GM12874 (cell line): ENCODE data around the gene MAPKBP1.

Experiments used
- TF ChIP-seq, protein P1 (sequence below): IDR thresholded peaks from 2 replicates; pipeline ENCODE4 v1.5.1; 2011; ENCODE audit warnings: low read depth, mild to moderate bottlenecking, control low read depth, low read length, moderate library complexity; ENCODE audit not compliant: insufficient read depth

Gene MAPKBP1

DNA sequence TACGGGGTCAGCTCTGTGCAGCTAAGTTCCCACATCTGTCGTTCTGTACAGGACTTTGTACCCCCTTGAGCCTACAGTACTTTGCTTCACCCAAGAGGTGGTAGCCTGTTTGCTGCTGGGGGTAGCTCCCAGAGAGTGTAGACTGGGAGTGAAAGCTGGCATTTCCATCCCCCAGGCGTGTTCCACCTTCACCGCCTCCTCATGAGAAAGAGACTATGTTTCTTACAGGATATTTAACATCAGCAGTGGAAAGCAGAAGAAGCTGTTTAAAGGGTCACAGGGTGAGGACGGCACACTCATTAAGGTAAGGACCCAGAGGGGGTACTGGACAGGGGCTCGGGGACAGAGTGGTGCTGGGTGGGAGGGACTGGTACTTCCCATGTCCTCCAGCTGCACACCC is 43.5 kb downstream of the MAPKBP1 start:
- TF ChIP-seq, protein P1, sequence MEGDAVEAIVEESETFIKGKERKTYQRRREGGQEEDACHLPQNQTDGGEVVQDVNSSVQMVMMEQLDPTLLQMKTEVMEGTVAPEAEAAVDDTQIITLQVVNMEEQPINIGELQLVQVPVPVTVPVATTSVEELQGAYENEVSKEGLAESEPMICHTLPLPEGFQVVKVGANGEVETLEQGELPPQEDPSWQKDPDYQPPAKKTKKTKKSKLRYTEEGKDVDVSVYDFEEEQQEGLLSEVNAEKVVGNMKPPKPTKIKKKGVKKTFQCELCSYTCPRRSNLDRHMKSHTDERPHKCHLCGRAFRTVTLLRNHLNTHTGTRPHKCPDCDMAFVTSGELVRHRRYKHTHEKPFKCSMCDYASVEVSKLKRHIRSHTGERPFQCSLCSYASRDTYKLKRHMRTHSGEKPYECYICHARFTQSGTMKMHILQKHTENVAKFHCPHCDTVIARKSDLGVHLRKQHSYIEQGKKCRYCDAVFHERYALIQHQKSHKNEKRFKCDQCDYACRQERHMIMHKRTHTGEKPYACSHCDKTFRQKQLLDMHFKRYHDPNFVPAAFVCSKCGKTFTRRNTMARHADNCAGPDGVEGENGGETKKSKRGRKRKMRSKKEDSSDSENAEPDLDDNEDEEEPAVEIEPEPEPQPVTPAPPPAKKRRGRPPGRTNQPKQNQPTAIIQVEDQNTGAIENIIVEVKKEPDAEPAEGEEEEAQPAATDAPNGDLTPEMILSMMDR: no peak

DNA sequence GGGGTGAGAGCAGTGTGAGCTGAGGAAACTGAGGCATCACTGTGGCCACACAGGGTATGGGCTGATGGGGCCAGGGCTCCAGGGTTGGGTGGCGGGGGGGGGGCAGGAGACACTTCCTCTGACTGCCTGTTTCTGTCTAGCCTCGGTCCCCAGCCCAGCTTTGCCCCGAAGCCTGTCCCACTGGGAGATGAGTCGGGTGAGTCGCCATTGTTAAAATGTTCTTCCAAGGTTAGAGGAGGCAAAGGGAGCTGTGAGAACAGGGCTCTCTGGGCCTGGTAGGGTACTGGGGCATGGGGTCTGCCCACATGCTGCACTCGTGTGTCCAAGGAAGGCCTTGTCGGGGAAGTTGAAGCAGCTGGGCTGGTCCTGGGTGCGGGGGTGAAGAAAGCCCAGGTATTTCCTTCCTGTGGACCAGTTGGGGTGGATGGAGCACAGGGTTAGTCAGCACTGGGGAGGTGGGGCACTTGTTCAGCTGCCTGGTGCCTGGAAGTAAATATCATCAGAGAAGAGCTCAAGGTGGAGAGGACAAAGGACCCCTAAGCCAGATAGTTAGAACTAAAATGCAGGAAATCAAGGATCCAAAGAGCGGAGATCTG is 45.3 kb downstream of the MAPKBP1 start:
- TF ChIP-seq, protein P1: no peak

DNA sequence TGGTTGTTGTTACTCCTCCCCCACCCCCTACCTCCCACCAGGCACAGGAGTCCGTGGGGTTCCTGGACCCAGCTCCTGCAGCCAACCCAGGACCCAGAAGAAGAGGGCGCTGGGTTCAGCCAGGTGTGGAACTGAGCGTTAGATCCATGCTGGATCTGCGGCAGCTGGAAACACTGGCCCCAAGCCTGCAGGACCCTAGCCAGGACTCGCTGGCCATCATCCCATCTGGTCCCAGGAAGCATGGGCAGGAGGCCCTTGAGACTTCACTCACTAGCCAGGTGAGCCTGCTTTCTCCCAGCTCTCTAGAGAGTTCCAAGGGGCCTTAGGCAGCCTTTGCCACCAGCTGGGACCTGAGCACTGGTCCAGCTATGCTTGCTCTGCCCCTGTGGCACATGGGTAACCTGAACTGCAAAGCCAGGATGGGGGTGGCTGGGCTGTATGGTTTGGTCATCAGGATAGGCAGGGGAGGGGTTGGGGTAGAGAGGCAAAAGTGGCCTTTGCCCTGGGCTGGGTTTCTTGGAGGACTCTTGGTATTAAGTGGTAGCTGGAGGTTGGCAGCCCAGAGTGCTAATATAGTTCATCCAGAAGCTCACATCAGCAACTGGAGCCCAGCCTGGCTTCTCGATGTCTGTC is 46.6 kb downstream of the MAPKBP1 start:
- TF ChIP-seq, protein P1: no peak

DNA sequence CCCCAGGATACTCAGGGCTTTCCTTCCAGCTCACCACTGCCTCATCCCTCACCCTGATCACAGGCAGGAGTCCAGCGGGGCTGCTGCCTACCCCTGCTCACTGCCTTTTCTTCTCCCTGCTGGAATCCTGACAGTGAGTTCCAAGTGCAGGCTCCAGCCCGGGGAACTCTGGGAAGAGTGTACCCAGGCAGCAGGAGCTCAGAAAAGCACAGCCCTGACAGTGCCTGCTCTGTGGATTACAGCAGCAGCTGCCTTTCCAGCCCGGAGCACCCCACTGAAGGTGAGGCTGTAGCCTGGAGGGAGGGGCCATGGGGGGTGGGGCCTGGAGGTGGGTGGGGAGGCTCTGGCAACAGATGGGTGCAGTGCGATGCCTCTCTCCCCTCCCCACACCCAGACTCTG is 47.5 kb downstream of the MAPKBP1 start:
- TF ChIP-seq, protein P1: no peak

DNA sequence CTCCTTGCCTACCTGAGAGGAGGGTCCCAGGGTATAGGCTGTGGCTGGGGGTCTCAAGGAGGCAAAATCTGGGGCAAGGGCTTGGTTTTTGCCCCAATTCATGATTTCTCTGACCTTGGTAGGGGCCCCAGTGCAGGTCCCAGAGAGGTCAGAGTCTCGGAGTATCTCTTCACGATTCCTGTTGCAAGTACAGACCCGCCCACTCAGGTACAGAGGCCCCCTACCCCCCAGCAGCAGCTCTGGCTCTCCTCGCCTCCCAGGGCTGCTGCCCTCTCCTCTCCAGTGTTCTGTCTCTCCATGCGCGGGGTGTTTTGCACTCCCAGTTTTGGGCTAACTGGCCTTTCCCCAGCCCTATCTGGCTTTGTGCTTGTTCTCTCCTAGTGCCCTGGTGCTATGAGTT is 48.2 kb downstream of the MAPKBP1 start:
- TF ChIP-seq, protein P1: no peak

DNA sequence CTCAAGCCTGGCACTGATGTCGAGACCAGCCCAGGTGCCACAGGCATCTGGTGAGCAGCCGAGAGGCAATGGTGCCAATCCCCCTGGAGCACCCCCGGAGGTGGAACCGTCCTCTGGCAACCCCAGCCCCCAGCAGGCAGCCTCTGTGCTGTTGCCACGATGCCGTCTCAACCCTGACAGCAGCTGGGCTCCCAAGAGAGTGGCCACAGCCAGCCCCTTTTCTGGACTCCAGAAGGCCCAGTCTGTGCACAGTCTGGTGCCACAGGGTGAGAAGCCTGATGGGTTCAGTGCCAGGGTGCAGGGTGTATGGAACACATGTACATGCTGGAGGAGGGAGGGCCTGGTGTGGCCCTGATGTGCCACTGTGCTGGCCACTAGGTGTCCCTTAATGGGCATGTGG is 48.7 kb downstream of the MAPKBP1 start:
- TF ChIP-seq, protein P1: no peak

DNA sequence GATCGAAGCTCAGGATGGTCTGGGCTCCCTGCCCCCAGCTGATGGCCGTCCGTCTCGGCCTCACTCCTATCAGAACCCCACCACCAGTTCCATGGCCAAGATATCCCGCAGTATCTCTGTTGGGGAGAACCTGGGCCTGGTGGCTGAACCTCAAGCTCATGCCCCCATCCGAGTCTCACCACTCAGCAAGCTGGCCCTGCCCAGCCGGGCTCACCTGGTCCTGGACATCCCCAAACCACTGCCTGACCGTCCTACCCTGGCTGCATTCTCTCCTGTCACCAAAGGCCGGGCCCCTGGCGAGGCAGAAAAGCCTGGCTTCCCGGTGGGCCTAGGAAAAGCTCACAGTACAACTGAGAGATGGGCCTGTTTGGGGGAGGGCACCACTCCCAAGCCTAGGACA is 49.2 kb downstream of the MAPKBP1 start:
- TF ChIP-seq, protein P1: no peak
